ENCODE data around the gene LILRA2. TPM values are rescaled to one million over a fixed set of nuclear protein-coding genes. Genes with fewer than 3 reads are reported as not detected.
"Not testable (repeated sequence)": the region's sequence is repeated elsewhere in the genome, so short reads cannot be mapped to it uniquely, and the experiment has no call there.

The LILRA2 gene
- polyA plus RNA-seq, 1 donor from 2014 or later: not detected

- H3K27ac ChIP-seq (ENCODE audit: low read length): no peak overlapping the region
- no peak overlapping the region for H2AFZ ChIP-seq (ENCODE audit: low read depth, low read length)
- no peaks in the 10 kb centered on the region for H3K27me3 ChIP-seq (ENCODE audit: insufficient read depth, low read depth, low read length)
- TF ChIP-seq POLR2AphosphoS5 (IDR thresholded peaks at IDR 0.05): no peak
- TF ChIP-seq, protein P1, sequence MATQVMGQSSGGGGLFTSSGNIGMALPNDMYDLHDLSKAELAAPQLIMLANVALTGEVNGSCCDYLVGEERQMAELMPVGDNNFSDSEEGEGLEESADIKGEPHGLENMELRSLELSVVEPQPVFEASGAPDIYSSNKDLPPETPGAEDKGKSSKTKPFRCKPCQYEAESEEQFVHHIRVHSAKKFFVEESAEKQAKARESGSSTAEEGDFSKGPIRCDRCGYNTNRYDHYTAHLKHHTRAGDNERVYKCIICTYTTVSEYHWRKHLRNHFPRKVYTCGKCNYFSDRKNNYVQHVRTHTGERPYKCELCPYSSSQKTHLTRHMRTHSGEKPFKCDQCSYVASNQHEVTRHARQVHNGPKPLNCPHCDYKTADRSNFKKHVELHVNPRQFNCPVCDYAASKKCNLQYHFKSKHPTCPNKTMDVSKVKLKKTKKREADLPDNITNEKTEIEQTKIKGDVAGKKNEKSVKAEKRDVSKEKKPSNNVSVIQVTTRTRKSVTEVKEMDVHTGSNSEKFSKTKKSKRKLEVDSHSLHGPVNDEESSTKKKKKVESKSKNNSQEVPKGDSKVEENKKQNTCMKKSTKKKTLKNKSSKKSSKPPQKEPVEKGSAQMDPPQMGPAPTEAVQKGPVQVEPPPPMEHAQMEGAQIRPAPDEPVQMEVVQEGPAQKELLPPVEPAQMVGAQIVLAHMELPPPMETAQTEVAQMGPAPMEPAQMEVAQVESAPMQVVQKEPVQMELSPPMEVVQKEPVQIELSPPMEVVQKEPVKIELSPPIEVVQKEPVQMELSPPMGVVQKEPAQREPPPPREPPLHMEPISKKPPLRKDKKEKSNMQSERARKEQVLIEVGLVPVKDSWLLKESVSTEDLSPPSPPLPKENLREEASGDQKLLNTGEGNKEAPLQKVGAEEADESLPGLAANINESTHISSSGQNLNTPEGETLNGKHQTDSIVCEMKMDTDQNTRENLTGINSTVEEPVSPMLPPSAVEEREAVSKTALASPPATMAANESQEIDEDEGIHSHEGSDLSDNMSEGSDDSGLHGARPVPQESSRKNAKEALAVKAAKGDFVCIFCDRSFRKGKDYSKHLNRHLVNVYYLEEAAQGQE (IDR thresholded peaks at IDR 0.05; ENCODE audit: borderline replicate concordance): no peak
- TF ChIP-seq EP300 (conservative IDR thresholded peaks at IDR 0.05; ENCODE audit: poor library complexity, severe bottlenecking): no peak
- no peak for TF ChIP-seq EZH2 (IDR thresholded peaks at IDR 0.05; ENCODE audit: borderline replicate concordance, insufficient read depth, low read length, poor library complexity, severe bottlenecking)
- H3K9me2 ChIP-seq (ENCODE audit: insufficient read depth, low read length): no peaks in the 10 kb centered on the region
- H3K9ac ChIP-seq (ENCODE audit: low read length): no peak overlapping the region
- H3F3A ChIP-seq (ENCODE audit: insufficient read depth, low read length, poor library complexity, severe bottlenecking): no peaks in the 10 kb centered on the region
- no peak overlapping the region for H3K4me2 ChIP-seq (ENCODE audit: low read length)
- no peaks in the 10 kb centered on the region for H4K20me1 ChIP-seq (ENCODE audit: insufficient read depth)
- H3K9me3 ChIP-seq (ENCODE audit: low read length): no peaks in the 10 kb centered on the region
- H3K36me3 ChIP-seq (ENCODE audit: insufficient read depth, low read length): no peaks in the 10 kb centered on the region
- H3K4me3 ChIP-seq (ENCODE audit: low read length): no peak overlapping the region
- no peaks in the 10 kb centered on the region for H3K79me2 ChIP-seq (replicated peaks; ENCODE audit: insufficient read depth, low read length)
Observed at GRCh38 chr19:54594737-54595136, 21.1 kb downstream of the LILRA2 start.

DNA sequence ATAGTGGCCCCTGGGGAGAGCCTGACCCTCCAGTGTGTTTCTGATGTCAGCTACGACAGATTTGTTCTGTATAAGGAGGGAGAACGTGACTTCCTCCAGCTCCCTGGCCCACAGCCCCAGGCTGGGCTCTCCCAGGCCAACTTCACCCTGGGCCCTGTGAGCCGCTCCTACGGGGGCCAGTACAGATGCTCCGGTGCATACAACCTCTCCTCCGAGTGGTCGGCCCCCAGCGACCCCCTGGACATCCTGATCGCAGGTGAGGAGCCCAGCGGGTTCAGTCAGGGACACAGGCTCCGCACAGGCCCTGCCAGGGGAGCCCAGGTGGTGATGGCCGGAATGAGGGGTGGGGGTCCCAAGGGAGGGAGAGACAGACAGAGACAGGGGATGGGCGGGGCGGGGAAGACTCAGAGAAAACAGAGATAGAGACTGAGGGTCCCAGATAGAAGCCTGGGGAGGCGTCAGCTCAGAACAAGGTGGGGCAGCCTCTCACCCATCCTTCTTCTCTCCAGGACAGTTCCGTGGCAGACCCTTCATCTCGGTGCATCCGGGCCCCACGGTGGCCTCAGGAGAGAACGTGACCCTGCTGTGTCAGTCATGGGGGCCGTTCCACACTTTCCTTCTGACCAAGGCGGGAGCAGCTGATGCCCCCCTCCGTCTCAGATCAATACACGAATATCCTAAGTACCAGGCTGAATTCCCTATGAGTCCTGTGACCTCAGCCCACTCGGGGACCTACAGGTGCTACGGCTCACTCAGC, 22.3 kb downstream of the LILRA2 start:
- not testable (repeated sequence) for H3K36me3 ChIP-seq (ENCODE audit: insufficient read depth, low read length); H3K79me2 ChIP-seq (replicated peaks; ENCODE audit: insufficient read depth, low read length)

DNA sequence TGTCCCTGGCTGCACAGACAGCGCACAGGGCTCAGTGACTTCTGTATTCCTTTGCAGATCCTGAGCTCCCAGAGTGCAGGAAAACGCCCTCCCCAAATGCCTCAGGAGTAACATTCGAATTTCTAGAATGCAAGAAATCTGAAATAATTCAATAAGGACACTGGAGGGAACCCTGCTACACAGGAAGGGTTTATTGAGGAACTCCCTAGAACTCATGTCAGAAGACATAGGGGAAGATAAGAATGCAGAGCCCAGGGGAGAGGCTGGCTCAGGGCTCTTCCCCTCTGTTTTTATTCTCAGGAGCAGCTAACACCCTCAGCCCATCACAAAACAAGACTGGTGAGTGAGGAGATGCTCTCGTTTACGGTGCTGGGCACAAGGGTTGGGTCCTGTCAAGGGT, 26.6 kb downstream of the LILRA2 start:
- no peak overlapping the region for H3K27ac ChIP-seq (ENCODE audit: low read length)
- no peaks in the 10 kb centered on the region for H3K9me2 ChIP-seq (ENCODE audit: insufficient read depth, low read length)
- no peaks in the 10 kb centered on the region for H4K20me1 ChIP-seq (ENCODE audit: insufficient read depth)
- H3K9ac ChIP-seq (ENCODE audit: low read length): no peak overlapping the region
- no peak overlapping the region for H2AFZ ChIP-seq (ENCODE audit: low read depth, low read length)
- H3K36me3 ChIP-seq (ENCODE audit: insufficient read depth, low read length): no peaks in the 10 kb centered on the region
- no peak overlapping the region for H3K4me3 ChIP-seq (ENCODE audit: low read length)
- H3K79me2 ChIP-seq (replicated peaks; ENCODE audit: insufficient read depth, low read length): no peaks in the 10 kb centered on the region
- H3F3A ChIP-seq (ENCODE audit: insufficient read depth, low read length, poor library complexity, severe bottlenecking): no peaks in the 10 kb centered on the region
- no peak overlapping the region for H3K4me2 ChIP-seq (ENCODE audit: low read length)
- H3K27me3 ChIP-seq (ENCODE audit: insufficient read depth, low read depth, low read length): no peaks in the 10 kb centered on the region
- H3K9me3 ChIP-seq (ENCODE audit: low read length): no peaks in the 10 kb centered on the region
- TF ChIP-seq, protein P1 (IDR thresholded peaks at IDR 0.05; ENCODE audit: borderline replicate concordance): no peak
- TF ChIP-seq RAD21 (conservative IDR thresholded peaks at IDR 0.05) (no peak), EP300 (conservative IDR thresholded peaks at IDR 0.05; ENCODE audit: poor library complexity, severe bottlenecking) (no peak), MXI1 (conservative IDR thresholded peaks at IDR 0.05; ENCODE audit: poor library complexity, severe bottlenecking) (no peak), POLR2AphosphoS5 (IDR thresholded peaks at IDR 0.05) (no peak), SMC3 (conservative IDR thresholded peaks at IDR 0.05; ENCODE audit: poor library complexity) (no peak), TAF1 (IDR thresholded peaks at IDR 0.05; ENCODE audit: low read depth) (no peak), EZH2 (IDR thresholded peaks at IDR 0.05; ENCODE audit: borderline replicate concordance, insufficient read depth, low read length, poor library complexity, severe bottlenecking) (no peak)
- TF ChIP-seq, protein P2, sequence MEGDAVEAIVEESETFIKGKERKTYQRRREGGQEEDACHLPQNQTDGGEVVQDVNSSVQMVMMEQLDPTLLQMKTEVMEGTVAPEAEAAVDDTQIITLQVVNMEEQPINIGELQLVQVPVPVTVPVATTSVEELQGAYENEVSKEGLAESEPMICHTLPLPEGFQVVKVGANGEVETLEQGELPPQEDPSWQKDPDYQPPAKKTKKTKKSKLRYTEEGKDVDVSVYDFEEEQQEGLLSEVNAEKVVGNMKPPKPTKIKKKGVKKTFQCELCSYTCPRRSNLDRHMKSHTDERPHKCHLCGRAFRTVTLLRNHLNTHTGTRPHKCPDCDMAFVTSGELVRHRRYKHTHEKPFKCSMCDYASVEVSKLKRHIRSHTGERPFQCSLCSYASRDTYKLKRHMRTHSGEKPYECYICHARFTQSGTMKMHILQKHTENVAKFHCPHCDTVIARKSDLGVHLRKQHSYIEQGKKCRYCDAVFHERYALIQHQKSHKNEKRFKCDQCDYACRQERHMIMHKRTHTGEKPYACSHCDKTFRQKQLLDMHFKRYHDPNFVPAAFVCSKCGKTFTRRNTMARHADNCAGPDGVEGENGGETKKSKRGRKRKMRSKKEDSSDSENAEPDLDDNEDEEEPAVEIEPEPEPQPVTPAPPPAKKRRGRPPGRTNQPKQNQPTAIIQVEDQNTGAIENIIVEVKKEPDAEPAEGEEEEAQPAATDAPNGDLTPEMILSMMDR (IDR thresholded peaks at IDR 0.05; ENCODE audit: poor library complexity, severe bottlenecking): no peak

More for the DNA sequence above, 22.3 kb downstream of the LILRA2 start:
- not testable (repeated sequence) for H3K27ac ChIP-seq (ENCODE audit: low read length); H2AFZ ChIP-seq (ENCODE audit: low read depth, low read length); H3K9me2 ChIP-seq (ENCODE audit: insufficient read depth, low read length); H3K4me2 ChIP-seq (ENCODE audit: low read length); H3K9ac ChIP-seq (ENCODE audit: low read length); H3K9me3 ChIP-seq (ENCODE audit: low read length); H3K4me3 ChIP-seq (ENCODE audit: low read length); H3F3A ChIP-seq (ENCODE audit: insufficient read depth, low read length, poor library complexity, severe bottlenecking); H3K27me3 ChIP-seq (ENCODE audit: insufficient read depth, low read depth, low read length); H4K20me1 ChIP-seq (ENCODE audit: insufficient read depth)
